Tibial artery (tissue), 4 donors: ENCODE data around the gene TUBB4B.

Experiments used
- DNase-seq, 2 donors: peaks; one replicate each; pipeline ENCODE4 v3.0.0-alpha.2; 2019
- H3K27ac ChIP-seq, 2 donors: fragments of 200-600 bp; sonication (generic) in 1 of 2; 1 replicate in 1 of 2; 2 replicates in 1 of 2; pipeline ENCODE4 v1.5.1; 2018 to 2019; ENCODE audit warnings: mild to moderate bottlenecking in 1 of 2
- H3K27me3 ChIP-seq, 2 donors: fragments of 200-600 bp; sonication (generic) in 1 of 2; one replicate each; pipeline versions ENCODE4 v1.5.1 to v1.6.0; 2016 to 2019
- H3K36me3 ChIP-seq, 3 donors: fragments of 200-600 bp; sonication (generic) in 2 of 3; one replicate each; pipeline ENCODE4 v1.5.1; 2016 to 2019; ENCODE audit warnings: mild to moderate bottlenecking in 2 of 3
- H3K4me1 ChIP-seq, 4 donors: fragments of 200-600 bp; sonication (generic) in 2 of 4; 1 replicate in 3 of 4; 2 replicates in 1 of 4; pipeline ENCODE4 v1.5.1; 2016 to 2019
- H3K4me3 ChIP-seq, 2 donors: fragments of 200-600 bp; sonication (generic) in 1 of 2; 1 replicate in 1 of 2; 2 replicates in 1 of 2; pipeline ENCODE4 v1.5.1; 2018 to 2019; ENCODE audit warnings: mild to moderate bottlenecking in 2 of 2
- H3K9me3 ChIP-seq, 3 donors: fragments of 200-600 bp; sonication (generic) in 1 of 3; one replicate each; pipeline ENCODE4 v1.5.1; 2016 to 2019
- intact Hi-C: fragments of 100-400 bp; cut with DNase I; formaldehyde crosslinking; loops from one replicate; pipeline ENCODE4 v1.15.0; 2023; ENCODE audit warnings: low total_unique reads
- TF ChIP-seq, protein P1 (sequence below), 2 experiments: fragments of 200-600 bp in 1 of 2; fragments of 450-650 bp in 1 of 2; IDR thresholded peaks; one replicate each; pipeline ENCODE4 v1.5.1; 2017 to 2019; ENCODE audit warnings: antibody characterized with exemption in 2 of 2, mild to moderate bottlenecking in 1 of 2, moderate library complexity in 1 of 2

TUBB4B gene

DNA sequence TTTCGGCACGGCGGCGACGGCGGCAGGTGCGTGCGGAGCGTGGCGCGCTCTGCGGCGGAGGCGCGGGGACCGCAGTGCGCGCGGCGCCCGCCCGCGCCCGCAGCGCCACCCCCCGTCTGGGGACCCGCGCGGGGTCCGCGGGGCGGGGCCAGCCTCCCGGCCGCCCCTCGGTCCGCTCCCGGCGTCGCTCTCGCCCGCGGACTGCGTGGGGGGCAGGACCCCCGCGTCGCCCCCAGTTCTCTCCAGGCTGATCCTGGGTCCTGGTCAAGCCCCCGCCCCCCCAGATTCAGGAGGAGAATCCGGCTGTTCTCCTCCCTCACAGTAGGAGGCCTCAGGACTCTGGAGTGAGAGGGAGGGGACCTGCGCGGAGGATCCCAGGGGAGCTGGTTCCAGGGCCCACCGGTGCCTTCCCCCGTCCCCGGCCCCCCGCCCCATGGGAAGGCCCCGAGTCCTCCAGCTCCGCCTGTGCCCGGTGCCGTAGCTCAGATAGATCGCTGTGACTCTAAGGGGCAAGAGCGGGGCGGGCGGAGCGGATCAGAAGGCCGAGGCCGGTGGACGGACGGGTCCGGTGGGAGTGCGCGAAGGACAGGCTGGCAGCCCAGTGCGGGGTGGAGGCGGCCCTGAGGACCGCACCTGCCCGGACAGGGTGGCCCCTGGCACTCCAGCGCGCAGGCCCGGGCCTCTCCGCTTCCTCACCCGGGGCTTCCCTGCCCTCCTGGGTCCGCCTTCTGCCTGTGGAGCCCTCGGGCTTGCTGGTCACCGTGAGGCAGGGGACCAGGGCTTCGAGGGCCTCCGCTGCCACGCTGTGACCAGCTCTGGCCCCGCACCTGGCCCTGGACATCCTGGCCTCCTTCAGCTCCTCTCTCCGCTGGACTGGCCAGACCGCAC, 18.7 kb upstream of the TUBB4B start, which contains the start of gene RNF208:
TSS of gene RNF208 (minus strand) at position 51 of the 888 bp plus-strand sequence. CDS start 1,028 bp downstream, outside the sequence.
- H3K9me3 ChIP-seq, result no peaks in the 10 kb centered on the region
- no peak for DNase-seq
- H3K27ac ChIP-seq, result peak within 1 kb of the TSS; percentile 89 to 93
- peaks cover 0 to 55% (median 33%) of the 10 kb centered on the region in 4 donors for H3K4me1 ChIP-seq
- H3K4me3 ChIP-seq, result peak within 1 kb of the TSS; percentile 60 to 81
- TF ChIP-seq, protein P1, sequence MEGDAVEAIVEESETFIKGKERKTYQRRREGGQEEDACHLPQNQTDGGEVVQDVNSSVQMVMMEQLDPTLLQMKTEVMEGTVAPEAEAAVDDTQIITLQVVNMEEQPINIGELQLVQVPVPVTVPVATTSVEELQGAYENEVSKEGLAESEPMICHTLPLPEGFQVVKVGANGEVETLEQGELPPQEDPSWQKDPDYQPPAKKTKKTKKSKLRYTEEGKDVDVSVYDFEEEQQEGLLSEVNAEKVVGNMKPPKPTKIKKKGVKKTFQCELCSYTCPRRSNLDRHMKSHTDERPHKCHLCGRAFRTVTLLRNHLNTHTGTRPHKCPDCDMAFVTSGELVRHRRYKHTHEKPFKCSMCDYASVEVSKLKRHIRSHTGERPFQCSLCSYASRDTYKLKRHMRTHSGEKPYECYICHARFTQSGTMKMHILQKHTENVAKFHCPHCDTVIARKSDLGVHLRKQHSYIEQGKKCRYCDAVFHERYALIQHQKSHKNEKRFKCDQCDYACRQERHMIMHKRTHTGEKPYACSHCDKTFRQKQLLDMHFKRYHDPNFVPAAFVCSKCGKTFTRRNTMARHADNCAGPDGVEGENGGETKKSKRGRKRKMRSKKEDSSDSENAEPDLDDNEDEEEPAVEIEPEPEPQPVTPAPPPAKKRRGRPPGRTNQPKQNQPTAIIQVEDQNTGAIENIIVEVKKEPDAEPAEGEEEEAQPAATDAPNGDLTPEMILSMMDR (IDR thresholded peaks at IDR 0.05), result no peak
- intact Hi-C loops, result loop anchor here (5.0 kb wide), 1 partner anchor 35 kb away; the partner anchor contains the start of genes ANAPC2 and SSNA1
- no peaks in the 10 kb centered on the region for H3K36me3 ChIP-seq
- peaks cover 0 to 14% of the 10 kb centered on the region in 2 donors for H3K27me3 ChIP-seq

DNA sequence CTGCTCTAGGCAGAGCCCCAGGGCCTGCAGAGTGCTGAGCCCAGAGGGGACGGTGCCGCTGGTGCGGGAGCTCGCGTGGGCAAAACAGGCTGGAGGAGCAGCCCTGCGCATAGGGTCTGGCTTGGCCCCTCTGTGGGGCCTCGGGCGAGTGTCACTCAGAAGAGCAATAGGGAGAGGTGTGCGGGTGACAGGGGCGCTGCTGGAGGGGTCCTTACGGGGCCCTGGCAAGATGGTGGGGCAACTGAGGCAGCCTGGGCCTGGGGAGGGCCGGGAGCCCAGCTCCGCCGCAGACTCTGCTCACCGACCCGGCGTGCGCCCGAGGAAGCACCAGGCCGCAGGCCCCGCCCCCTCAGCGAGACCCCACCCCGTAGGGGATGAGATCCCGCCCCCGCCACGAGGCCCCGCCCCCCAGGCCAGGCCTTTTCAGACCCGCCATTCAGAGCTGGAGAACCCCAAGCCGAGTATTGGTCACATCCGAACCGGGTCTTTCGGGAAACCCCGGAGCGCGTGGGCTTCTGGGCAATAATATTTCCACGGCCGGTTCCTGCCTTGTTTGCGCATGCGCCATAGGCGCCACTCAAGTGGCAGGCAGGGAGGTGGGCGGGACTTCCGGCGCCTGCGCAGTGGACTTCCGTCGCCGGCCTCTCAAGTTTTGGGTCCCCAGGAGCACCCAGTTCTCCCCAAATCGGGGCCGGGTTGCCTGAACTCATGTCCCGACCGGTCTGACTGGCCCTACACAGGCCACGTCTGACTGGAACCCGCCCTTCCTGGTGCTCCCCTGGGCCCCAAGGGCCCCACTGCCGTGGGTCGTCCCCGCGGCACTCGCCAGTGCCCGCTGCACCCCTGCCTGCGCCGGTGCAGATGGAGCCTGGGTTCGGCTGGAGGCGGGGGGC, 17.8 kb upstream of the TUBB4B start:
- H3K9me3 ChIP-seq, result no peaks in the 10 kb centered on the region
- intact Hi-C loops, result loop anchor here (5.0 kb wide), 1 partner anchor 36 kb away; the partner anchor contains the start of genes ANAPC2 and SSNA1
- peak overlapping the region; percentile 60 to 81 for H3K4me3 ChIP-seq
- H3K4me1 ChIP-seq, result peaks cover 0 to 53% (median 27%) of the 10 kb centered on the region in 4 donors
- peaks cover 0 to 19% of the 10 kb centered on the region in 2 donors for H3K27me3 ChIP-seq
- peak; percentile 97 to 99 for DNase-seq
- TF ChIP-seq, protein P1 (IDR thresholded peaks at IDR 0.05), result no peak
- peak overlapping the region; percentile 89 to 93 for H3K27ac ChIP-seq
- H3K36me3 ChIP-seq, result no peaks in the 10 kb centered on the region

DNA sequence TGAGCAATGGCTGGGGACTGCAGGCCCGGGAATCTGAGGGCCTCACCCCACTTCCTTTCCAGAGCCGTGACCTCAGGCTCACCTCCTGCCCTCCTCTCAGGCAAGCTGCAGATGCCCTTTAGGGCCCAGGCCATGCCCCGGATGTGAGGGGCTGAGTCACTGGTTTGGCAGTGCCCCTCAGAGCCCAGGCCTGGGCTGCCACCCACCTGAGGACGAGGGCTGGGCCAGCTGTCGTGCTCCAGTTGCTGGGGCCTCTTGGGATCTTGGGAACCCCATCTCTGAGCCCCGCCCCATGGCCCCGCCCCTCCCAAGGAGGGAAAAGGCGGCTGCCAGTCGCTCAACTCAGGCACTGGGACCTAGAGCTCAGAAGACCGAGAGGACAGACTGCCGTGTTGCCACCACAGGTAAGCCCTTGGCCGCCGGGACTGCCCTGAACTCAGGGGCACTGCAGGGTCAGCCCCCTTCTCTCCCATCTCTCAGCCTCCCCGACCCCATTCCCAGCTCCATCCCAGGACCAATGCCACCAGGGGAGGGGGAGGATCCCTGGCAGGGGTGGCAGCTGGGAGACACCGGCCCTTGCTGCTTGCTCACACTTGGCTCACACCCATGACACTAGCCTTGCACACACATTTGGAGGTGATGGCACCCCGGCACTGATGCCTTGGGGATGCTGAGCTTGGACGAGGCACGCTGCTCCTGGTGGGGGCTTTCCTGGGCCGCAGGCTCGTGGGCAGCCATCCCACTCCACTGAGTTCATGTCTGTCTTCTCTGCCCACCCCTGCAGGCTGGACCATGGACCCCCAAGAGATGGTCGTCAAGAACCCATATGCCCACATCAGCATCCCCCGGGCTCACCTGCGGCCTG, 16.0 kb upstream of the TUBB4B start, which contains the start of gene CYSRT1:
TSS of gene CYSRT1 (plus strand) at position 345 of the 865 bp plus-strand sequence. CDS start at position 793, 448 bp downstream.
- Histone ChIP-seq H3K4me1 (peaks cover 0 to 56% (median 23%) of the 10 kb centered on the region in 4 donors), H3K27ac (peak within 1 kb of the TSS; percentile 89 to 93), H3K27me3 (peaks cover 0 to 37% of the 10 kb centered on the region in 2 donors), H3K4me3 (peak within 1 kb of the TSS; percentile 60 to 81), H3K9me3 (no peaks in the 10 kb centered on the region), H3K36me3 (no peaks in the 10 kb centered on the region)
- intact Hi-C loops, result loop anchor here (5.0 kb wide), 1 partner anchor 38 kb away; the partner anchor contains the start of genes ANAPC2 and SSNA1
- no peak for DNase-seq
- TF ChIP-seq, protein P1 (IDR thresholded peaks at IDR 0.05), result no peak

DNA sequence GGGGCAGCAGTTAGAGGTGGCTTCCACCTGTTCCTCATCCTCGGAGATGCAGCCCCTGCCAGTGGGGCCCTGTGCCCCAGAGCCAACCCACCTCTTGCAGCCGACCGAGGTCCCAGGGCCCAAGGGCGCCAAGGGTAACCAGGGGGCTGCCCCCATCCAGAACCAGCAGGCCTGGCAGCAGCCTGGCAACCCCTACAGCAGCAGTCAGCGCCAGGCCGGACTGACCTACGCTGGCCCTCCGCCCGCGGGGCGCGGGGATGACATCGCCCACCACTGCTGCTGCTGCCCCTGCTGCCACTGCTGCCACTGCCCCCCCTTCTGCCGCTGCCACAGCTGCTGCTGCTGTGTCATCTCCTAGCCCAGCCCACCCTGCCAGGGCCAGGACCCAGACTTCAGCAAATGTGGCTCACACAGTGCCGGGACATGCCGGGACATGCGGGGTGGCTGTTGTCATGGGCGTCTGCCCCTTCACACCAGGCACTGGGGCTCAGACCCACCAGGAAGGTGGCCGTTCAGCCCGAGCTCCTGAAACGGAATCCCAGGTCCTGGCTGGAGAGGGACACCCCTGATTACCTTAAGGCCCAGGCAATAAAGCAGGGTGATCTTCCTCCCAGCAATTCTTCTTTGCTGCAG, 15.3 kb upstream of the TUBB4B start:
- H3K27me3 ChIP-seq, result peaks cover 0 to 44% of the 10 kb centered on the region in 2 donors
- H3K4me3 ChIP-seq, result no peak overlapping the region
- intact Hi-C loops, result no loop called here
- peaks cover 0 to 56% (median 23%) of the 10 kb centered on the region in 4 donors for H3K4me1 ChIP-seq
- H3K27ac ChIP-seq, result no peak overlapping the region
- no peaks in the 10 kb centered on the region for H3K9me3 ChIP-seq
- no peaks in the 10 kb centered on the region for H3K36me3 ChIP-seq
- TF ChIP-seq, protein P1 (IDR thresholded peaks at IDR 0.05), result no peak
- no peak for DNase-seq
